Panc1 (cell line): Measurements from ENCODE around the gene SEMA5B. TPM values are rescaled to one million over a fixed set of nuclear protein-coding genes. Genes with fewer than 3 reads are reported as not detected.

Experiments
- ATAC-seq: fragments of 200-7000 bp; cut with Tn5 transposase; 2 replicates; pipeline ENCODE4 v1.9.1; 2020; ENCODE audit warnings: mild to moderate bottlenecking, moderate library complexity
- BruUV-seq: library from RNA; stranded (reverse); fragments of 400-500 nt; replicated peaks from 2 replicates; lab custom pipeline; 2021; lab: Mats Ljungman, UMichigan
- CTCF ChIA-PET: fragments of 300-600 bp; sonication (Branson Sonifier 250); formaldehyde crosslinking; loops from one replicate; lab custom pipeline; 2022; ENCODE audit warnings: antibody characterized with exemption; lab: Charles Lee
- POLR2A ChIA-PET: fragments of 300-600 bp; sonication (Branson Sonifier 250); formaldehyde crosslinking; loops from one replicate; lab custom pipeline; 2022; ENCODE audit warnings: antibody characterized with exemption; lab: Charles Lee
- DNase-seq: peaks from one replicate; pipeline ENCODE4 v3.0.0-alpha.2; 2010; ENCODE audit warnings: low read depth, low spot score
- H3K27ac ChIP-seq: 2 replicates; pipeline ENCODE4 v1.5.1; 2011; ENCODE audit warnings: mild to moderate bottlenecking, low read length, inconsistent platforms
- H3K27me3 ChIP-seq: fragments of 200-500 bp; sonication (Bioruptor generic); 2 replicates; pipeline ENCODE4 v1.6.0; 2014; ENCODE audit warnings: low read length, inconsistent platforms; ENCODE audit not compliant: control insufficient read depth, insufficient read depth
- H3K36me3 ChIP-seq: fragments of 200-500 bp; sonication (Bioruptor generic); 2 replicates; pipeline ENCODE4 v1.5.1; 2014; ENCODE audit warnings: inconsistent platforms, mild to moderate bottlenecking, low read length, moderate library complexity; ENCODE audit not compliant: control insufficient read depth, insufficient read depth
- H3K4me1 ChIP-seq: 2 replicates; pipeline ENCODE4 v1.5.1; 2011; ENCODE audit warnings: inconsistent platforms, mild to moderate bottlenecking, low read length, moderate library complexity; ENCODE audit not compliant: control insufficient read depth, insufficient read depth
- H3K4me3 ChIP-seq, 2 experiments: 2 replicates each; pipeline ENCODE4 v1.5.1; 2011 to 2012; ENCODE audit warnings: low read depth in 2 of 2, low read length in 2 of 2, mild to moderate bottlenecking in 2 of 2, inconsistent platforms in 1 of 2, moderate library complexity in 1 of 2
- H3K9me3 ChIP-seq: fragments of 200-500 bp; sonication (Bioruptor generic); 2 replicates; pipeline ENCODE4 v1.5.1; 2014; ENCODE audit warnings: low read depth, mild to moderate bottlenecking, inconsistent platforms, low read length, moderate library complexity; ENCODE audit not compliant: control insufficient read depth, insufficient read depth
- POLR2AphosphoS5 ChIP-seq: IDR thresholded peaks from 2 replicates; pipeline ENCODE4 v1.6.1; 2012; ENCODE audit warnings: mild to moderate bottlenecking, low read depth, low read length, moderate library complexity
- SIN3A ChIP-seq: IDR thresholded peaks from 2 replicates; pipeline ENCODE4 v1.6.1; 2012; ENCODE audit warnings: low read depth, mild to moderate bottlenecking, low read length, moderate library complexity, borderline replicate concordance; ENCODE audit not compliant: insufficient read depth
- TCF7L2 ChIP-seq: IDR thresholded peaks from 2 replicates; pipeline ENCODE4 v1.6.1; 2011; ENCODE audit warnings: mild to moderate bottlenecking, low read depth, low read length, inconsistent platforms
- in situ Hi-C: cut with HindIII; loops from 2 replicates; pipeline ENCODE4 v1.10.0; 2016; ENCODE audit warnings: low sequenced_read_pairs, low pct_unique_long_range_greater_than_20kb
- intact Hi-C: fragments of 100-400 bp; cut with micrococcal nuclease; formaldehyde crosslinking; loops from one replicate; pipeline ENCODE4 v1.10.0; 2022; ENCODE audit not compliant: unreplicated experiment
- total RNA-seq: library from RNA; stranded (reverse); gene quantifications from one replicate; pipeline ENCODE4 v1.2.1, GENCODE V29; 2021; ENCODE audit not compliant: unreplicated experiment
- TF ChIP-seq, protein P1 (sequence below): fragments of 450-650 bp; IDR thresholded peaks from 2 replicates; pipeline ENCODE4 v1.5.1; 2017; ENCODE audit warnings: mild to moderate bottlenecking
- TF ChIP-seq, protein P2 (sequence below), 2 experiments: IDR thresholded peaks; 2 replicates each; pipeline ENCODE4 v1.6.1; 2011 to 2012; ENCODE audit warnings: low read depth in 2 of 2, control low read depth in 1 of 2, low read length in 1 of 2, mild to moderate bottlenecking in 1 of 2, moderate library complexity in 1 of 2; ENCODE audit not compliant: insufficient read depth in 1 of 2

Gene SEMA5B
- total RNA-seq, 1 experiment from 2014 or later, result 1.2 TPM

DNA sequence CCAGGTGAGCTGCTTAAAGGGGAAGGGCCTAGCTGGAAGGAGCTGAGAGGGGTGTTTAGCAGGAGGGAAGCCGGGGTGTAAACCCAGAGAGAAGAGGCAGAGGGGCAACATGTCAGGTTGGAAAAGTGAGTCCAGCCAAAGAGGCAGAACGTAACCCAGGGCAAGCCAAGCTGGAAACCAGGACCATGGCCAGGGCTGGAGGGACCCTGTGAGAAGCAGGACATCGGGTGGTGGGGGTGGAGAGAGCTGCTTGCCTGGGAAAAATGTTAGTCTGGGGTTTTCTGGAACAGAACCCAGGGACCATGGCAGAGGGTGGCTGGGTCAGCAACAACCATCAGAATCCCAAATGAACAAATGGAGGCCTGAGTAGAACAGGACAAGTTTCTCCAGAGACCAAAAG is 32.6 kb downstream of the SEMA5B start:
- Histone ChIP-seq H3K27ac (no peak overlapping the region), H3K4me3 (no peak overlapping the region), H3K4me1 (peaks cover 7% of the 10 kb centered on the region), H3K9me3 (no peaks in the 10 kb centered on the region), H3K36me3 (no peaks in the 10 kb centered on the region), H3K27me3 (peaks cover 15% of the 10 kb centered on the region)
- ChIA-PET POLR2A (no interaction called here), CTCF (no interaction called here)
- BruUV-seq, result no TSS peak
- TF ChIP-seq, protein P1, sequence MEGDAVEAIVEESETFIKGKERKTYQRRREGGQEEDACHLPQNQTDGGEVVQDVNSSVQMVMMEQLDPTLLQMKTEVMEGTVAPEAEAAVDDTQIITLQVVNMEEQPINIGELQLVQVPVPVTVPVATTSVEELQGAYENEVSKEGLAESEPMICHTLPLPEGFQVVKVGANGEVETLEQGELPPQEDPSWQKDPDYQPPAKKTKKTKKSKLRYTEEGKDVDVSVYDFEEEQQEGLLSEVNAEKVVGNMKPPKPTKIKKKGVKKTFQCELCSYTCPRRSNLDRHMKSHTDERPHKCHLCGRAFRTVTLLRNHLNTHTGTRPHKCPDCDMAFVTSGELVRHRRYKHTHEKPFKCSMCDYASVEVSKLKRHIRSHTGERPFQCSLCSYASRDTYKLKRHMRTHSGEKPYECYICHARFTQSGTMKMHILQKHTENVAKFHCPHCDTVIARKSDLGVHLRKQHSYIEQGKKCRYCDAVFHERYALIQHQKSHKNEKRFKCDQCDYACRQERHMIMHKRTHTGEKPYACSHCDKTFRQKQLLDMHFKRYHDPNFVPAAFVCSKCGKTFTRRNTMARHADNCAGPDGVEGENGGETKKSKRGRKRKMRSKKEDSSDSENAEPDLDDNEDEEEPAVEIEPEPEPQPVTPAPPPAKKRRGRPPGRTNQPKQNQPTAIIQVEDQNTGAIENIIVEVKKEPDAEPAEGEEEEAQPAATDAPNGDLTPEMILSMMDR, result no peak
- TF ChIP-seq, protein P2, sequence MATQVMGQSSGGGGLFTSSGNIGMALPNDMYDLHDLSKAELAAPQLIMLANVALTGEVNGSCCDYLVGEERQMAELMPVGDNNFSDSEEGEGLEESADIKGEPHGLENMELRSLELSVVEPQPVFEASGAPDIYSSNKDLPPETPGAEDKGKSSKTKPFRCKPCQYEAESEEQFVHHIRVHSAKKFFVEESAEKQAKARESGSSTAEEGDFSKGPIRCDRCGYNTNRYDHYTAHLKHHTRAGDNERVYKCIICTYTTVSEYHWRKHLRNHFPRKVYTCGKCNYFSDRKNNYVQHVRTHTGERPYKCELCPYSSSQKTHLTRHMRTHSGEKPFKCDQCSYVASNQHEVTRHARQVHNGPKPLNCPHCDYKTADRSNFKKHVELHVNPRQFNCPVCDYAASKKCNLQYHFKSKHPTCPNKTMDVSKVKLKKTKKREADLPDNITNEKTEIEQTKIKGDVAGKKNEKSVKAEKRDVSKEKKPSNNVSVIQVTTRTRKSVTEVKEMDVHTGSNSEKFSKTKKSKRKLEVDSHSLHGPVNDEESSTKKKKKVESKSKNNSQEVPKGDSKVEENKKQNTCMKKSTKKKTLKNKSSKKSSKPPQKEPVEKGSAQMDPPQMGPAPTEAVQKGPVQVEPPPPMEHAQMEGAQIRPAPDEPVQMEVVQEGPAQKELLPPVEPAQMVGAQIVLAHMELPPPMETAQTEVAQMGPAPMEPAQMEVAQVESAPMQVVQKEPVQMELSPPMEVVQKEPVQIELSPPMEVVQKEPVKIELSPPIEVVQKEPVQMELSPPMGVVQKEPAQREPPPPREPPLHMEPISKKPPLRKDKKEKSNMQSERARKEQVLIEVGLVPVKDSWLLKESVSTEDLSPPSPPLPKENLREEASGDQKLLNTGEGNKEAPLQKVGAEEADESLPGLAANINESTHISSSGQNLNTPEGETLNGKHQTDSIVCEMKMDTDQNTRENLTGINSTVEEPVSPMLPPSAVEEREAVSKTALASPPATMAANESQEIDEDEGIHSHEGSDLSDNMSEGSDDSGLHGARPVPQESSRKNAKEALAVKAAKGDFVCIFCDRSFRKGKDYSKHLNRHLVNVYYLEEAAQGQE (IDR thresholded peaks at IDR 0.05; ENCODE audit: insufficient read depth in 1 of 2, low read depth in 2 of 2, low read length in 1 of 2), result 0 out of 4 replicates have a peak, but pooled peaks of 1 of the 2 experiments have one; percentile 34
- in situ Hi-C loops, result no loop called here
- intact Hi-C loops, result no loop called here
- ATAC-seq, result no peak
- DNase-seq, result no peak

DNA sequence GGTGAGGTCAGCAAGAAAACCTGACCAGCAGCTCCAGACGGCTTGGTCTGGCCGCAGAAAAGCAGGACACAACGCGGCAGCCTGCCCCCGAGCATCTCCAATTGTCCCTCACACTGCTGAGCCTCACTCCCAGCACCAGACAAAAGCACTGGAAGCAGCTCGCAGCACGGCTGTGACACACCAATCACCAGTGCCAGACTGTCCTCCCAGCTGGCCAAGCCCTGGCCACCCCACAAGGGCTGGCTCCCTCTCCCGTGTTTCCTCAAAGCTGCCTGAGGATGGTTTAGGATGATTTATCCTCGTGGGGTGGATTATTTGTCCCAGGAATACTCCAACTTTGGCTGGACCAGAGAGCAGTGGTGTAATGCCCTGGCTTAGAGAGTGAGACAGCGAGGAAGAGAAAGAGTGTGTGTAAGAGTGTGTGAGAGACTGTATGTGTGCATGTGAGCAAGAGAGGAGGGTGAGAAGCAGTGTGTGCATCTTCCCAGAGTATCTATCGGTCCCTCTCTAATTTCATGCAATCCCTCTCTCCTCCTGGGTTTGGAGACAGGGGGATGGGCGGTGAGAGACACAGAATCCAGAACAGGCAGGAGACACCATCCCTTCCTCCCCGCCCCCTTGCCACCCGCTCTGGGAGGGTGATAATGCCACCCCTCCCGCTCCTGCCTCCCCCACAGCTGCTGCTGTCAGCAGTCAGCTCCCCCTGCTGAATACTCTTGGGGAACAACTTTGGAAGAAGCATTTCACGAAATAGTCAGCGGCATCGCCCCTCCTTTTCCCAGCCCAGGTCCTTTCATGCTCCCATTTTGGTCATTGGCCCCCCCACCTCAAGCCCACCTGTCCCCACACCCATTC is 34.2 kb downstream of the SEMA5B start:
- Histone ChIP-seq H3K9me3 (no peaks in the 10 kb centered on the region), H3K36me3 (no peaks in the 10 kb centered on the region), H3K27me3 (peaks cover 22% of the 10 kb centered on the region), H3K27ac (no peak overlapping the region), H3K4me3 (no peak overlapping the region), H3K4me1 (peaks cover 7% of the 10 kb centered on the region)
- no TSS peak for BruUV-seq
- TF ChIP-seq TCF7L2, result no peak
- no peak for TF ChIP-seq POLR2AphosphoS5
- TF ChIP-seq, protein P1, result no peak
- no peak for TF ChIP-seq SIN3A
- TF ChIP-seq, protein P2 (IDR thresholded peaks at IDR 0.05; ENCODE audit: insufficient read depth in 1 of 2, low read depth in 2 of 2, low read length in 1 of 2), result no peak
- CTCF ChIA-PET, result interaction anchor here (0.7 to 0.8 kb wide), 2 partner anchors 34 to 353 kb away, joined by 4 to 5 read pairs; partner anchors contain the start of gene SEMA5B
- peak; percentile 50 for ATAC-seq
- DNase-seq, result no peak
- in situ Hi-C loops (no loop called here), intact Hi-C loops (no loop called here)
- POLR2A ChIA-PET, result no interaction called here
